ENCODE measurements around the gene RILP.
"Not testable (repeated sequence)": the region's sequence is repeated elsewhere in the genome, so short reads cannot be mapped to it uniquely, and the experiment has no call there.

GRCh38 chr17:1663934-1664333, 14.3 kb upstream of the RILP start:
- not testable (repeated sequence) for TF ChIP-seq REST (IDR thresholded peaks at IDR 0.05; ENCODE audit: low read depth, low read length); RAD21 (IDR thresholded peaks at IDR 0.05; ENCODE audit: insufficient read depth, low read depth, low read length); CEBPB (IDR thresholded peaks at IDR 0.05; ENCODE audit: borderline replicate concordance in 1 of 2, low read depth in 2 of 2, low read length in 2 of 2); NFIC (IDR thresholded peaks at IDR 0.05; ENCODE audit: low read depth, low read length)
- peak; percentile 31; the same call in 1 of the 2 replicates for TF ChIP-seq POLR2AphosphoS5 (IDR thresholded peaks at IDR 0.05; ENCODE audit: low read length)

All from GM12878 (cell line).